RCC 7860 (cell line): ENCODE results near the gene GMNN.
A peak's percentile ranks its signal among the peaks of the same experiment; 100 is the strongest.
"Not testable (repeated sequence)": the region's sequence is repeated elsewhere in the genome, so short reads cannot be mapped to it uniquely, and the experiment has no call there.

Experiments used
- DNase-seq: peaks from one replicate; pipeline ENCODE4 v3.0.0-alpha.2; 2015; ENCODE audit warnings: low spot score
- FAIRE-seq: peaks from 2 replicates; lab custom pipeline; 2012; peaks lifted over from hg19 to GRCh38; lab: Jason Lieb, UNC

Gene GMNN

DNA sequence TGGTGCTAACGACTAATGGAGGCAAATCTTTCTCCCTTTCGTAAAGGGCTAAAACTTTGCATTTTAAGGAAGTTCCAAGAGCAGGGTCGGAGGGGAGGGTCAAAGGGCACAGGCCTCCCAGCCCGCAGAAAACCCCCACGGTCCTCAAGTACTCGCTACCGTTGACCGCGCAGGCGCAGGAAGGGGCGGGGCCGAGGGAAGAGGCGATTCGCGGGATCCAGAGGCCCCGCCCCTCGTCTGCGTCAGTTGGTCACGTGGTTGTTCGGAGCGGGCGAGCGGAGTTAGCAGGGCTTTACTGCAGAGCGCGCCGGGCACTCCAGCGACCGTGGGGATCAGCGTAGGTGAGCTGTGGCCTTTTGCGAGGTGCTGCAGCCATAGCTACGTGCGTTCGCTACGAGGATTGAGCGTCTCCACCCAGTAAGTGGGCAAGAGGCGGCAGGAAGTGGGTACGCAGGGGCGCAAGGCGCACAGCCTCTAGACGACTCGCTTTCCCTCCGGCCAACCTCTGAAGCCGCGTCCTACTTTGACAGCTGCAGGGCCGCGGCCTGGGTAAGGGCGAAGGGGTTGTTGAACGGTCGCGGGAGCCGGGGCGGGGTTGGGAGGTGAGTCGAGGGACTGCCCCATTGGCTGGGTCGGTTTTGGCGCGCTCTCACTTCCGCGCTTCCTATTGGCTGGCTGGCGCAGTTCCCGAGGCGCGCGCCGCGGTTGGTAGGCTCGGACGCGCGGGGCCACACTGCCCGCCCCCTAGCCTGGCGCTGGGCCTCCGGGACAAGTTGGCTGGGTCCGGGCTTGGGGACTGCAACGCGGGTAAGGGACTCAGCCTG, at the start of gene GMNN:
Gene GMNN (plus strand): TSS at position 242 of the 824 bp plus-strand sequence. CDS start 2,310 bp downstream, outside the sequence.
- FAIRE-seq, result peak; percentile 27

GRCh38 chr6:24730653-24731052, 44.1 kb upstream of the GMNN start:
- not testable (repeated sequence) for DNase-seq, FAIRE-seq

More for the DNA sequence above, at the start of gene GMNN:
- peak; percentile 83 for DNase-seq

GRCh38 chr6:24731456-24732134, 43.1 kb upstream of the GMNN start:
- DNase-seq, FAIRE-seq: not testable (repeated sequence)

DNA sequence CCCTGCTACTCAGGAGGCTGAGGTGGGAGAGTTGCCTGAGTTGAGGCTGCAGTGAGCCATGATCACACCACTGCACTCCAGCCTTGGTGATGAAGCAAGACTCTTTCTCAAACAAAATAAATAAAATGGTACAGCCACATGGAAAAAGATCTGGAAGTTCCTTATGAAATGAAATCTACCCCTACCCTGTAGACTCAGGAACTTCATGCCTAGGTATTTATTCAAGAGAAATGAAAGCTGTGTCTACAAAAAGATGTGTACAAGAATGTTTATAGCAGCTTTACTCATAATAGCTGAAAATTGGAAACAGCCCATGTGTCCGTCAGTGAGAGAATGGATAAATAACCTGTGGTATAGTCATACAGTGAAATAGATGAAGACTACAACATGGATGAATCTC, 40.6 kb upstream of the GMNN start:
- FAIRE-seq, result no peak

GRCh38 chr6:24734710-24735109, 40.0 kb upstream of the GMNN start:
- not testable (repeated sequence) for FAIRE-seq, DNase-seq

More for the DNA sequence above, 40.6 kb upstream of the GMNN start:
- DNase-seq, result no peak

DNA sequence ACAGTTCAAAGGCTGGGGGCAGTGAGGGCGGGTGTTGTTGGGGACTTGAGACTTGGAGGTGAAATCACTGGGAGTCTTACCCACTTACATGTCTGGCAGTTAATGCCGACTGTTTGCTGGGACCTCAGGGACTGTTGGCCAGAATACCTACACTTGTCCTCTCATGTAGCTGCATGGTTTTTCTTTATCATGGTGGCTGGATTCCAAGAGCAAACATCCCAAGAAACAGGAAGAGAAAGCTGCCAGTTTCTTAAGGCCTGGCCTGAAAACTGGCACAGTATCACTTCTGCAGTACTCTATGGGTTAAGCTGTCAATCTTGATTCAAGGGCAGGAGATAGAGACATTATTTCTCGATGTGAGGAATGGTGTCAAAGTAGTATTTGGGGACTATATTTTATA, 36.0 kb upstream of the GMNN start:
- DNase-seq (no peak), FAIRE-seq (no peak)

DNA sequence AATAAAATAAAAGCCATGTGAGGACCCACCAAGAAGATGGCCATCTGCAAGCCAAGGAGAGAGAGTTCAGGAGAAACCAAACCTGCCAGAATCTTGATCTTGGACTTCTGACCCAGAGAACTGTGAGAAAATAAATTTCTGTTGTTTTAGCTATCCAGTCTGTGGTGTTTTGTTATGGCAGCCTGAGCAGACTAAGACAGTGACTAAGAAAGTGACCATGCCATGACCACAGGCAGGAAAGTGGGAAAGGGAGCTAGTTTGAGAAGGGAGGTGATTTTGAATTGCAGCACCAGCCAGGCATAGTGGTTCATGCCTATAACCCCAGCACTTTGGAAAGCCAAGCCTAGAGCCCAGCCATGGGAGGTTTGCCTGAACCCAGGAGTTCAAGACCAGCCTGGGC, 33.9 kb upstream of the GMNN start:
- DNase-seq, result peak; percentile 61
- peak; percentile 45 for FAIRE-seq

GRCh38 chr6:24742216-24742738, 32.5 kb upstream of the GMNN start:
- no peak for FAIRE-seq

DNA sequence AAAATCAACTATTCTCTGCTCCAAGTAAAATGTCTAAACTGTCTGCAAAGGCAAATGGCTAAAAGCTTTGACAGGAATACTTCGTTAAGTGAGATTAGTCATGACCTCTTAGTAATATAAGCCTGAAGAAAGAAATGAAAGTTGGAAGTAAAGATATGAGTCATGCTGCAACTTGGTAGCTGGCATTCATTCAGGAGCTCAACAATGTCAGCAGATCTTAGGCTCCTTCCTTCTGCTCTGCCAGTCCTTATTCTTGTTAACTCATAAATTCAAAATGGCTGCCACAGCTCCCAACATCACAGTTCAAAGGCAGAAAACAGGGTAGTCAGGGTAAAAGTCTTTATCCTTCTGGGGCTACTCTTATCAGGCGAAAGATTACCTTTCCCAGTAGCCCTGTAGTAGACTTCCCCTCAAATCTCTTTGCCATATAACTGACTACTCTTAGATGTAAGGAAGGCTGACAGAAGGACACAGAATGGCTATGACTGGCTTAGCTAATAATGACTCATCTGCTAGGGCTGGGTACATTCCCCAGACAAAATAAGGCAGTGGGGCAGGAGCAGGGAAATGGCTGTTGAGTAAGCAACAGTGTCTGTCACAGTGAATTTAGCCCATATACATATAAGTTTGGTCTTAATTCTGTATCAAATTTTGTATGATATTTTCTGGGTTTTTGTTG, 31.3 kb upstream of the GMNN start:
- DNase-seq (peak; percentile 95), FAIRE-seq (peak; percentile 93)

More at GRCh38 chr6:24742216-24742738, 32.5 kb upstream of the GMNN start:
- DNase-seq, result no peak

GRCh38 chr6:24743944-24744335, 30.8 kb upstream of the GMNN start:
- DNase-seq, result no peak
- FAIRE-seq, result no peak

GRCh38 chr6:24744911-24745310, 29.8 kb upstream of the GMNN start:
- FAIRE-seq (no peak), DNase-seq (no peak)

DNA sequence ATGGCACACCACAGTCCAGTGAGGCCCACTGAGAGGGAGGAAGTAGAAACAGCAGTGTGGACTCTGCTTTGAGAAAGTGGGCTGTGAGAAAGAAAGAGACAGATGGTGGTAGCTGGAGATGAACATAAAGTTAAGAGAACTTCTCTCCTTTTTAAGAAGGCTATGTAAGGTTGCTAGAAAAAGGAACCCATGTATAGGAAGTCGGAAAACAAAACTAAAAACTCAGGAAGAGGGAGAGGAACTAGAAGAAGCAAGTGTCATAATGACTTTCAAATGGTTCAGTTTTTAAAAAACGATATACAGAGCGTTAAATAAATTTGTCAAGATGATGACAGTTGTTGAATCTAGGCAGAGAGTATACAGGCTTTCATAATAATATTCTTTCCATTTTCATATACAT, 25.4 kb upstream of the GMNN start:
- DNase-seq (no peak), FAIRE-seq (no peak)

DNA sequence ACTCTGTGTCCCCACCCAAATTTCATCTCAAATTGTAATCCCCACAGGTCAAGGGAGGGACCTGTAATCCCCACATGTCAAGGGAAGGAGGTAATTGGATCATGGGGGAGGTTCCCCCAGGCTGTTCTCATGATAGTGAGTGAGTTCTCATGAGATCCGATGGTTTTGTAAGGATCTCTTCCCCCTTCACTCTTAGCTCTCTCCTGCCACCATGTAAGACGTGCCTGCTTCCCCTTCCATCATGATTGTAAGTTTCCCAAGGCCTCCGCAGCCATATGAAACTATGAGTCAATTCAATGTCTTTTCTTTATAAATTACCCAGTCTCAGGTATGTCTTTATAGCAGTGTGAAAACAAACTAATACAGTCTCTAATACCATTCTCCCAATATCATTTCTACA, 23.9 kb upstream of the GMNN start:
- DNase-seq, FAIRE-seq: not testable (repeated sequence)

GRCh38 chr6:24752503-24752902, 22.2 kb upstream of the GMNN start:
- DNase-seq, result no peak
- no peak for FAIRE-seq

DNA sequence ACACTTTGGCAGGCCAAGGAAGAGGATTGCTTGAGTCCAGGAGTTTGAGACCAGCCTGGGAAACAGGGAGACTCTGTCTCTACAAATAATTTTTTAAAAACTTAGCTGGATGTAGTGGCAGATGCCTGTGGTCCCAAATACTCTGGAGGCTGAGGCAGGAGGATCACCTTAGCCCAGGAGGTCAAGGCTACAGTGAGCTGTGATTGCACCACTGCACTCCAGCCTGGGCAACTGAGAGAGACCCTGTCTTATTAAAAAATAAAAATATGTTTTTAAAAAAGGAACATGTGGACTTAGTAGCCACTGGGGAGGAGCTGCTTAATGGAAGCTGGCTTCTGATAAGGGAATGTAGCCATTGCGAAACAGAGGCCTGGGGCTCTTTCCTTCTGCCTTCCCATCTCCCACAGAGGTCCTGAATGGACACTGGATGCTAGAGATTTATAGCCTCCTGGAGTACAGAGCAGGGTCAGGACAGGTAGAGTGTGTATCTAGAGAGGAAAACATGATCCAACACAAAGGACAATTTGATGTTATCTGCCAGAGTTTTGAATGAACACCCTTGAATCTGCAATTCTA, 21.7 kb upstream of the GMNN start:
- no peak for FAIRE-seq

GRCh38 chr6:24753545-24753944, 21.2 kb upstream of the GMNN start:
- no peak for FAIRE-seq
- no peak for DNase-seq

More for the DNA sequence above, 21.7 kb upstream of the GMNN start:
- DNase-seq, result no peak

DNA sequence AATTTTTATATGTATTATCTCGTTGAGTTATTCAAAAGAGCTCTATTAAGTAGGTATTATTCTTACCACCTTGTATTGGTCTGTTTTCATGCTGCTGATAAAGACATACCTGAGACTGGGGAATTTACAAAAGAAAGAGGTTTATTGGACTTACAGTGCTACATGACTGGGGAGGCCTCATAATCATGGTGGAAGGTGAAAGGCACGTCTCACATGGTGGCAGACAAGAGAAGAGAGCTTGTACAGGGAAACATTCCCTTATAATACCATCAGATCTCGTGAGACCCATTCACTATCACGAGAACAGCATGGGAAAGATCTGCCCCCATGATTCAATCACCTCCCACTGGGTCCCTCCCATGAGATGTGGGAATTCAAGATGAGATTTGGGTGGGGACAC, 20.4 kb upstream of the GMNN start:
- FAIRE-seq, DNase-seq: not testable (repeated sequence)

DNA sequence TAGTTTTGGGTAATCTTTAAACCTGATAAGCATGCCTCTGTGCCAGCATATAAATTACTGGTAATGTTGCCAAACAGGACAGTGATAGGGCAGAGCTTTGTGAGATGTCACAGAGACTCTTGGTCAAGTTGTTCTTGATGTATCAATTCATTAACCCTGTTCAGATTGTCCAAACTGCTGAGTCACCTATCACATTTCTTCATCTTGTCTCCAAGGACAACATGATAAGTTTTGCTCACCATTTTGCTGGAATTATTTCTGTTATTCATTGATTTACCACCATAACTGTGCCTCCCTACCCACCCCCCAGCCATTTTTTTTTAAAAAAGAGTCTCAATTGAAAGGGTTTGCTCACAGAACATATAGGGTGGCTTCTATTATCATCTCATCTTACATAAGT, 19.5 kb upstream of the GMNN start:
- FAIRE-seq (no peak), DNase-seq (no peak)

DNA sequence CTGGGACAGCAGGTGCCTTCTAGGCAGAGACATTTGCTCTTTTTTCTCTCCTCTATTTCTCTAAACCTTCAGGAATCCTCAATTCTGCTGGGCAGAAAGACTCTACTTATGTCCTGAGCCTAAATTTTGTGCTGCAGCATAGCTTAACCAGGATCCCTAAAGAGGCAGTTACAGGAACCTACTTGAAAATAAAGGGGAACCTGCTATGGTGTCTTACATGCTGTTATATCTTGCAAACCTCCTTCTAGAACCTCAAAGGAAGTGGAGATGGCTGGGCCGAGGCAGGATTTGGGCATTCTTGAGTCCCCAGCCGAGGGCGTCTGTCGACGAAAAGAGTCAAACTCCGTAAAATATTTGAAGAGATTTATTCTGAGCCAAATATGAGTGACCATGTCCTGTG, 17.1 kb upstream of the GMNN start:
- no peak for FAIRE-seq
- DNase-seq, result no peak

GRCh38 chr6:24759718-24760117, 15.0 kb upstream of the GMNN start:
- DNase-seq, result no peak
- no peak for FAIRE-seq

GRCh38 chr6:24760210-24760609, 14.5 kb upstream of the GMNN start:
- DNase-seq (no peak), FAIRE-seq (no peak)
